Activated T-helper 17 cell treated with anti-CD3 and anti-CD28 coated beads, Interleukin-2, amount 50 U/mL, for 72 hours (primary cell): Measurements from ENCODE around the gene TRIO. TPM values are rescaled to one million over a fixed set of nuclear protein-coding genes. Genes with fewer than 3 reads are reported as not detected.
A peak's percentile ranks its signal among the peaks of the same experiment; 100 is the strongest.

Experiments
- ATAC-seq: fragments of 150-1000 bp; cut with Tn5 transposase; replicated peaks from 2 replicates; pipeline ENCODE4 v1.10.0; 2021; ENCODE audit warnings: mild to moderate bottlenecking, moderate library complexity
- H3K27ac Mint-ChIP-seq: one replicate; pipeline ENCODE4 v1.8.0; 2022; ENCODE audit warnings: mixed read lengths
- H3K27me3 Mint-ChIP-seq: one replicate; pipeline ENCODE4 v1.8.0; 2022; ENCODE audit warnings: mixed read lengths
- H3K36me3 Mint-ChIP-seq: one replicate; pipeline ENCODE4 v1.8.0; 2022; ENCODE audit warnings: low read depth, mild to moderate bottlenecking, mixed read lengths
- H3K4me1 Mint-ChIP-seq: one replicate; pipeline ENCODE4 v1.8.0; 2022; ENCODE audit warnings: mixed read lengths
- H3K4me3 Mint-ChIP-seq: one replicate; pipeline ENCODE4 v1.8.0; 2022; ENCODE audit warnings: mild to moderate bottlenecking, mixed read lengths
- H3K9me3 Mint-ChIP-seq: one replicate; pipeline ENCODE4 v1.8.0; 2022; ENCODE audit warnings: mixed read lengths
- total RNA-seq, 2 donors: library from RNA; stranded (reverse); gene quantifications; one replicate each; pipeline ENCODE4 v1.2.3, GENCODE V29; 2022

The TRIO gene
- total RNA-seq, 2 donors from 2014 or later = 13.6 to 21.5 TPM

DNA sequence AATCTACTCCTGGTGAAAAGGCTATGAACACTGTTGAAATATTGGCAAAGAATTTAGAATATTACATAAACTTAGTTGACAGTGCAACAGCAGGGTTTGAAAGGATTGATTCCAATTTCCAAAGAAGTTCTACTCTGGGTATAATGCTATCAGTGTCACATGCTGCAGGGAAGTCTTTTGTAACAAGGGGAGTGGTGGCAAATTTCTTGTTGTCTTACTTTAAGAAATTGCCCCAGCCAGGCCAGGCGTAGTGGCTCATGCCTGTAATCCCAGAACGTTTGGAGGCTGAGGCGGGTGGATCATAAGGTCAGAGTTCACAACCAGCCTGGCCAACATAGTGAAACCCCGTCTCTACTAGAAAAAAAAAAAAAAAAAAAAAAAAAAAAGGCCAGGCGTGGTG is 352.2 kb downstream of the TRIO start:
- Mint-ChIP-seq H3K27me3 (no peaks in the 10 kb centered on the region), H3K4me1 (no peaks in the 10 kb centered on the region), H3K36me3 (no peaks in the 10 kb centered on the region), H3K4me3 (no peak overlapping the region), H3K9me3 (no peaks in the 10 kb centered on the region), H3K27ac (no peak overlapping the region)
- ATAC-seq = no peak

DNA sequence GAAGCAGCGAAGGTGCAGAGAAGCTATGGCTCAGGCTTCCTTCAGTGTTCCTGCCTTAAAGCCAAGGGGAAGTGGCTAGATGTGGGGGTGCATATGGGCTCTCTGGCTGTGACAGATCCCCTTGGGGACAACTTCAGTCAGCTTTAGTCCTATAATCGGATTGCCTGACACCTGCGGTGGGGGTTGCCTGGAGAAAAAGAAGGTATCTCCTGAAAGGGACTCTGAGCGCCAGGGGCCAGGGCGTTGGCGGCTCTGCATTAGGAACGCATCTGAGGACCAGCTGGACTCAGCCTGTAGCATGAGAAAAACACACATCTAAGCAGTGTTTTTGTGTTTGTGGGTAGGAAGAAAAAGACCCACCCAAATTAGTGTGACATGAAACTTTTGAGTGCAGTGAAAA is 354.2 kb downstream of the TRIO start:
- Mint-ChIP-seq H3K4me3 (no peak overlapping the region), H3K4me1 (no peaks in the 10 kb centered on the region), H3K9me3 (no peaks in the 10 kb centered on the region), H3K27me3 (no peaks in the 10 kb centered on the region), H3K36me3 (no peaks in the 10 kb centered on the region), H3K27ac (no peak overlapping the region)
- ATAC-seq = no peak

DNA sequence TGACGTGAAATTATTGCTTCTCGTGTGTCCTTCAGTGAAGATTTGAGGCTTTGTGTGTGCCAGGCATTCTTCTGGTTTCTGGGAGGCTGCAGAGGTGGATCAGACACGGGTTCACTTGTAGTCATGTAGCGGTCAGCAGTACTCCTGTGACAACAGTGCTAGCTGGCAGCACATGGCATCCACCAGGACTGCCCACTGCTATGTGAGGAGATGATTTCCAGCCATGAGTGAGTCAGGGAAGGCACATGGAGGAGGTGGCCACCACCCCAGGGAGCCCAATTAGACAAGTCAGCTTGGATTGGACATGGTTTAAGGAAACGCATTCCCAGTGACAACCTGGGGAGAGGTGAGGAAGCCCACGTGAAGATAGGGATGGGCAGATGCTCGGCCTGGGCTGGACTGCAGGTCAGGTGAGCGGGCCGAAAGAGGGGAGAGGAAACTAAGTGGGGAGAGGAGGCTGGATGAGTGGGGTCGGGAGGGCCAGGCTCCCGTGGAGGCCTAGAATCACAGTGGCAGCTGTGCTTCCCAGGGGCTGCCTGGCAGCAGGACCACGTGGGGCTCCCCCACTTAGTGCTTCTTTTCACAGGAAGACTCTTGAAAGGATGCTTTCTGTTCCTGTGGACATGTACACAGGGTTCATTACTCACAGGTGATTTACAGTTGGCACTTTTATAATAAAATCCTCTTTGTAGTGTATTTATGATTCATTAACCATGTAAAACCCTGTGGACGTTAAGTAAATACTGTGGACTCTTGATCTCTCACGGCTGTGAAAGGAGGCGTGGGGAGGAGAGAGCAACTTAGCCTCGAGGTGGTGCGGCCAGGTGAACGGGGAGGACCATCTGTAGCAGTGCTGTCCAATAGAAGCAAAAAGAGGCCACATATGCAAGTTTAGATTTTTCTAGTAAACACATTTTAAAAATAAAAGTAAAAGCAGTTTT is 358.5 kb downstream of the TRIO start:
- Mint-ChIP-seq H3K36me3 (no peaks in the 10 kb centered on the region), H3K27ac (peak overlapping the region; percentile 24), H3K4me1 (no peaks in the 10 kb centered on the region), H3K4me3 (no peak overlapping the region), H3K9me3 (no peaks in the 10 kb centered on the region), H3K27me3 (no peaks in the 10 kb centered on the region)
- ATAC-seq = no peak

DNA sequence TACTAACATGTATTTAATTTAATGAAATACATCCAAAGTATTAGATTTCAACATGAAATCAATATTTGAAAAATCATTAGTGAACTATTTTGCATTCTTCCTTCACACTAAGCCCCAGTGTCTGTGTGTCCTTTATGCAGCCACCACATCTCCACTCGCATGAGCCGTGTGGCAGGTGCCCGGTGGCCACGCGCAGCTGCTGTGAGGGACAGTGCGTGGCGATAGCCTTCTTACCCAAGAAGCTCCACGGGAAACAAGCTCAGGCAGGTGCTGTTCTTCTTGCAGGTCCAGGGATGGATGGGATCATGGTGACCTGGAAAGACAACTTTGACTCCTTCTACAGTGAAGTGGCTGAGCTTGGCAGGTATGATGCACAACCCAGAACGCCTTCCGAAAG is 359.1 kb downstream of the TRIO start:
- no peak overlapping the region for H3K27ac Mint-ChIP-seq
- no peak for ATAC-seq
- no peaks in the 10 kb centered on the region for H3K36me3 Mint-ChIP-seq
- H3K27me3 Mint-ChIP-seq = no peaks in the 10 kb centered on the region
- H3K9me3 Mint-ChIP-seq = no peaks in the 10 kb centered on the region
- H3K4me1 Mint-ChIP-seq = no peaks in the 10 kb centered on the region
- H3K4me3 Mint-ChIP-seq = no peak overlapping the region

GRCh38 chr5:14503017-14503680 is 360.0 kb downstream of the TRIO start:
- Mint-ChIP-seq H3K9me3 (no peaks in the 10 kb centered on the region), H3K4me3 (no peak overlapping the region), H3K27ac (no peak overlapping the region), H3K36me3 (no peaks in the 10 kb centered on the region), H3K4me1 (no peaks in the 10 kb centered on the region), H3K27me3 (no peaks in the 10 kb centered on the region)
- no peak for ATAC-seq

- ATAC-seq = no peak
- Mint-ChIP-seq H3K27me3 (no peaks in the 10 kb centered on the region), H3K36me3 (no peaks in the 10 kb centered on the region), H3K4me1 (no peaks in the 10 kb centered on the region), H3K27ac (no peak overlapping the region), H3K9me3 (no peaks in the 10 kb centered on the region), H3K4me3 (no peak overlapping the region)
Measured at GRCh38 chr5:14503681-14504331, 360.7 kb downstream of the TRIO start.

GRCh38 chr5:14504332-14504727 is 361.2 kb downstream of the TRIO start:
- no peaks in the 10 kb centered on the region for H3K9me3 Mint-ChIP-seq
- no peak for ATAC-seq
- no peak overlapping the region for H3K4me3 Mint-ChIP-seq
- no peak overlapping the region for H3K27ac Mint-ChIP-seq
- H3K4me1 Mint-ChIP-seq = no peaks in the 10 kb centered on the region
- H3K27me3 Mint-ChIP-seq = no peaks in the 10 kb centered on the region
- H3K36me3 Mint-ChIP-seq = no peaks in the 10 kb centered on the region

- no peaks in the 10 kb centered on the region for H3K4me1 Mint-ChIP-seq
- ATAC-seq = no peak
- H3K9me3 Mint-ChIP-seq = no peaks in the 10 kb centered on the region
- no peak overlapping the region for H3K4me3 Mint-ChIP-seq
- no peaks in the 10 kb centered on the region for H3K27me3 Mint-ChIP-seq
- H3K27ac Mint-ChIP-seq = no peak overlapping the region
- H3K36me3 Mint-ChIP-seq = no peaks in the 10 kb centered on the region
Measured at GRCh38 chr5:14504816-14505215, 361.7 kb downstream of the TRIO start.

DNA sequence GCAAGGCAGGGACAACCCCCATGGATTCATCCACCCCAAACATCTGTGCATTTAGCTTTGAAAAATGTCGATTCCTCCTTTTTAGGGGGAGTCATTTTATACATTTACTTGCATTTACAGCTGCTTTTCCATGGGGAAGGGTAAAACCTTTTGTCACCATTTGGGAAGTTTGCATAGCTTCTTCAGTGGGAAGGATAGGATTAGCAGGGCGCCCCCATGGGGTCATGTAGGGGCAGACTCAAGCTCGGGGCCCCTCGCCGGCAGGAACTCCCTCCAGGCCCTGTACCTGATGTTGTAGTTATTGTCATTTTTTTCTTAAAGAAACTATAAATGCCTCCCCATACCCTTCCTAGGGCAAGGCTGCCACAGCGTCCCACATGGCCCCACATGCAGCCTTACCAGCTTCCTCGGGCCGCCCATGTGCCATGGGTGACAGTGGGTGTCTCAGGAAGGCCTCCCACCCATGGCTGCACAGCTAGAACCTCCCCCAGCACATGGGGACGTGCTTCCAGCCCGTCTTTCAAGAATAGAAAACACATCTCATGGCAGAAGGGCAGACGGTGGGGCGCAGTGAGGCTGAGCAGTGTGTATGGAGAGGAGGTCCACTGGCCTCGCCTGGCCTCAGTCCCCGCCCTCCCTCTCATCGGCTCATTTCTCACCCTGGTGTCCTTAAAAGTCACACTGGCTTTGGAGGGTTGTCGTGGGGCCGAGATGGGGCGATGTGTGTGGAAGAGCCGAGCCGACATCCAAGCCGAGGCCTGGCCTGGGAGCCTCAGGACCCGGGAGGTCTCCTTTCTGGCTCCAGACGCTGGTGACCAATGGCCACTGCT is 362.4 kb downstream of the TRIO start:
- H3K9me3 Mint-ChIP-seq = no peaks in the 10 kb centered on the region
- no peaks in the 10 kb centered on the region for H3K4me1 Mint-ChIP-seq
- no peak for ATAC-seq
- H3K4me3 Mint-ChIP-seq = no peak overlapping the region
- no peaks in the 10 kb centered on the region for H3K36me3 Mint-ChIP-seq
- no peaks in the 10 kb centered on the region for H3K27me3 Mint-ChIP-seq
- H3K27ac Mint-ChIP-seq = no peak overlapping the region

DNA sequence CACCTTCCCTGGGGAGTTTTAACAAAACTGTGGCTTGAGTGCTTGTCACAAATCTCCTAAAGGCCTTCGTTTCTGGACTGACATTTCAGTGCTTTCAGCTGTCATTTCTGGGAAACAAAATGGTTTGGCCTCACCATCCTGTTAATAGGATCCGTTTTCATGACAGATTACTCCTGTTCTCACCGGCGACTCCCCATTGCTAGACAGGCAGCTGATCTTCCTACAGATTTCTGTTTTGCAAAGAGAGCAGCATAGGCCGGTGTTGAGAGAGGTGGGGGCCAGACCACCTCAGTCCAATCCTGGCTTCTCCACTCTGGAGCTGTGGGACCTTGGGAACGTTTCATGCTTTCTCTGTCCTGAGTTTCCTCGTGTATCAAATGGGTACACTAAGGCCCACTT is 363.0 kb downstream of the TRIO start:
- Mint-ChIP-seq H3K36me3 (no peaks in the 10 kb centered on the region), H3K4me1 (no peaks in the 10 kb centered on the region), H3K9me3 (no peaks in the 10 kb centered on the region), H3K27me3 (no peaks in the 10 kb centered on the region), H3K27ac (no peak overlapping the region), H3K4me3 (no peak overlapping the region)
- ATAC-seq = no peak

DNA sequence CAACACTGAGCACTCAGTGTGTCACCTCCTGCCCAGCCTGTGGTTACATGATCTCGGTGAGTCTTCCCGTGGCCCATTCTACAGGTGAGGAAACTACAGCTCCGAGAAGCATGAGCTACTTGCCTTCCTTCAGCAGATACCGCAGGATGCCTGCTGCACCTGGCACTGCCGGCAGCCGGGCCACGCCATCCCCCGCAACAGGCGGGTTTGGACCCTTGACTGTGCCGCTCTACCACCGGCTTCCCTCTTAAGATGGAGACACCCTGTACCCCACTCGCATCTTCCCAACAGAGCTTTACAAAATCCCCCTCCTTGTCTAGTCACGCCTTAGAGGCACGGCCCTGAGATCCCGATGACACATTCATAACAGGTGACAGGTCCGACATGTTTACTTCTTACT is 363.5 kb downstream of the TRIO start:
- ATAC-seq = no peak
- no peak overlapping the region for H3K4me3 Mint-ChIP-seq
- H3K27ac Mint-ChIP-seq = no peak overlapping the region
- no peaks in the 10 kb centered on the region for H3K36me3 Mint-ChIP-seq
- no peaks in the 10 kb centered on the region for H3K4me1 Mint-ChIP-seq
- no peaks in the 10 kb centered on the region for H3K9me3 Mint-ChIP-seq
- no peaks in the 10 kb centered on the region for H3K27me3 Mint-ChIP-seq

DNA sequence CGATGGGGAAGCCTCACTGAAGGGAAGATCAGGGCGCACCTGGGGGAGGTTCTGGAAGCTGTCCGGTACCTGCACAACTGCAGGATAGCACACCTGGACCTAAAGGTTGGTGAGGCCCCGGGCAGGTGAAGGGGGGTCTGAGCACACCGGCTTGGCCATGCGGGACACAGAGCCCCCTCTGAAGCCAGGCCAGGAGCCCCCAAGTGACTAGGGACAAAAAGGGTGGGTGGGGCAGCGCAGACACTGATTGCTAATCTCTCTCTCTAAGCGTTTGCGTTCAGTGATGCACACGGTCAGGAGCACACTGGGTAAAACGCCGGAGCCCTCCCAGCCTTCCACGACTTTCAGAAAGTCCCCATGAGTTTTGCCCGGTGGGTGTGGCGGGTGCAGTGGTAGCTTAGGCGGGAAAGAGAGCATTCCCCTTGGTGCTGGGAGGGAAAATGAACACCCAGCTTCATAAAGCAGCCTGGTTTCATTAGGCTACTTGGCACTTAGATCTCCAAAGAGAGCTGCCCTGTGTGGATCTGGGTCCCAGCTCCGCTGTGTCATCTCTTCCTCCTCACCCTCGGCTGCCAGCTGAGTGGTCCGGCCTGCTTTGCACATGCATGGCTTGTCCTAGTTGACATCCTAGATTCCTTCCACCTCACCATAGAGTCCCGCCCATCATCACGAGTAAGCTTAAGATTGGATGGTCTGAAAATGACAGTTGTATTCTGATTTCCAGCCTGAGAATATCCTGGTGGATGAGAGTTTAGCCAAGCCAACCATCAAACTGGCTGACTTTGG is 364.2 kb downstream of the TRIO start:
- H3K9me3 Mint-ChIP-seq = no peaks in the 10 kb centered on the region
- no peak for ATAC-seq
- no peaks in the 10 kb centered on the region for H3K27me3 Mint-ChIP-seq
- H3K27ac Mint-ChIP-seq = no peak overlapping the region
- no peaks in the 10 kb centered on the region for H3K36me3 Mint-ChIP-seq
- no peaks in the 10 kb centered on the region for H3K4me1 Mint-ChIP-seq
- H3K4me3 Mint-ChIP-seq = no peak overlapping the region

- no peak for ATAC-seq
- H3K27me3 Mint-ChIP-seq = no peaks in the 10 kb centered on the region
- no peaks in the 10 kb centered on the region for H3K4me1 Mint-ChIP-seq
- no peak overlapping the region for H3K27ac Mint-ChIP-seq
- H3K36me3 Mint-ChIP-seq = no peaks in the 10 kb centered on the region
- no peaks in the 10 kb centered on the region for H3K9me3 Mint-ChIP-seq
- H3K4me3 Mint-ChIP-seq = no peak overlapping the region
Measured at GRCh38 chr5:14508046-14508445, 364.9 kb downstream of the TRIO start.

GRCh38 chr5:14509556-14509955 is 366.4 kb downstream of the TRIO start:
- Mint-ChIP-seq H3K9me3 (no peaks in the 10 kb centered on the region), H3K27ac (no peak overlapping the region), H3K36me3 (no peaks in the 10 kb centered on the region), H3K4me3 (no peak overlapping the region), H3K27me3 (no peaks in the 10 kb centered on the region), H3K4me1 (no peaks in the 10 kb centered on the region)
- ATAC-seq = no peak
